GM12878 (cell line): ENCODE data around the gene SRD5A1. TPM values are rescaled to one million over a fixed set of nuclear protein-coding genes. Genes with fewer than 3 reads are reported as not detected.

Experiments
- ATAC-seq: fragments of 200-7000 bp; cut with Tn5 transposase; 3 replicates; pipeline ENCODE4 v1.9.1; 2020; ENCODE audit warnings: mild to moderate bottlenecking, moderate library complexity
- BruUV-seq: library from RNA; stranded (reverse); fragments of 400-500 nt; replicated peaks from 2 replicates; lab custom pipeline; 2021; lab: Mats Ljungman, UMichigan
- CTCF ChIA-PET: fragments of 300-600 bp; sonication (Branson Sonifier 250); formaldehyde crosslinking; extraction: SDS; loops from one replicate; lab custom pipeline; 2021; ENCODE audit warnings: inconsistent platforms; lab: Yijun Ruan, JAX
- POLR2A ChIA-PET: fragments of 350-600 bp; formaldehyde crosslinking; extraction: SDS; loops from one replicate; lab custom pipeline; 2021; ENCODE audit warnings: inconsistent platforms; lab: Charles Lee
- RAD21 ChIA-PET: fragments of 300-600 bp; sonication (Branson Sonifier 250); formaldehyde crosslinking; loops from one replicate; lab custom pipeline; 2023; ENCODE audit warnings: antibody characterized with exemption; ENCODE audit not compliant: unreplicated experiment; lab: Charles Lee
- SMC1A ChIA-PET: fragments of 300-600 bp; sonication (Branson Sonifier 250); formaldehyde crosslinking; loops from one replicate; lab custom pipeline; 2023; ENCODE audit not compliant: unreplicated experiment, uncharacterized antibody; lab: Charles Lee
- DNase-seq: peaks from one replicate; pipeline ENCODE4 v3.0.0-alpha.2; 2011; ENCODE audit warnings: low read depth, low spot score
- FAIRE-seq: peaks from 3 replicates; lab custom pipeline; 2011; peaks lifted over from hg19 to GRCh38; lab: Jason Lieb, UNC
- H2AFZ ChIP-seq: 2 replicates; pipeline ENCODE4 v1.6.0; 2011; ENCODE audit warnings: low read depth, low read length, control low read depth; ENCODE audit not compliant: control insufficient read depth
- H3K27ac ChIP-seq: 2 replicates; pipeline ENCODE4 v1.5.1; 2011; ENCODE audit warnings: control low read depth; ENCODE audit not compliant: control insufficient read depth, insufficient read depth
- H3K27me3 ChIP-seq, 2 experiments: replicated peaks in 1 of 2; 2 replicates each; pipeline versions ENCODE4 v1.6.0 to v1.6.1; 2011; ENCODE audit warnings: low read length in 1 of 2; ENCODE audit not compliant: control insufficient read depth in 2 of 2, insufficient read depth in 2 of 2
- H3K36me3 ChIP-seq, 2 experiments: 2 replicates each; pipeline ENCODE4 v1.5.1; 2011; ENCODE audit warnings: low read length in 1 of 2; ENCODE audit not compliant: control insufficient read depth in 2 of 2, insufficient read depth in 2 of 2
- H3K4me1 ChIP-seq: 2 replicates; pipeline ENCODE4 v1.6.1; 2011; ENCODE audit warnings: mild to moderate bottlenecking, low read length, moderate library complexity, mixed read lengths; ENCODE audit not compliant: control insufficient read depth, insufficient read depth
- H3K4me2 ChIP-seq: 2 replicates; pipeline ENCODE4 v1.6.0; 2011; ENCODE audit warnings: control low read depth; ENCODE audit not compliant: control insufficient read depth, insufficient read depth
- H3K4me3 ChIP-seq: fragments of 200-600 bp; sonication (generic); 2 replicates; pipeline ENCODE4 v1.5.1; 2016
- H3K79me2 ChIP-seq: 2 replicates; pipeline ENCODE4 v1.6.0; 2011; ENCODE audit warnings: low read length; ENCODE audit not compliant: control insufficient read depth, insufficient read depth
- H3K9ac ChIP-seq: 2 replicates; pipeline ENCODE4 v1.8.0; 2011; ENCODE audit warnings: low read length, control low read depth, mixed read lengths; ENCODE audit not compliant: control insufficient read depth, insufficient read depth
- H3K9me3 ChIP-seq: replicated peaks from 3 replicates; pipeline ENCODE4 v1.5.1; 2011; ENCODE audit warnings: mild to moderate bottlenecking, low read length; ENCODE audit not compliant: control insufficient read depth, insufficient read depth
- H4K20me1 ChIP-seq: 2 replicates; pipeline ENCODE4 v1.6.0; 2011; ENCODE audit not compliant: control insufficient read depth, insufficient read depth
- E2F4 ChIP-seq: IDR thresholded peaks from 2 replicates; pipeline ENCODE4 v1.6.1; 2012; ENCODE audit warnings: low read depth, low read length, improper control_type of control experiment
- EGR1 ChIP-seq, 2 experiments: IDR thresholded peaks; 1 replicate in 1 of 2; 2 replicates in 1 of 2; pipeline ENCODE4 v1.6.1; 2011 to 2012; ENCODE audit warnings: low read depth in 2 of 2, low read length in 2 of 2, borderline replicate concordance in 1 of 2, mild to moderate bottlenecking in 1 of 2, moderate library complexity in 1 of 2
- ELK1 ChIP-seq: IDR thresholded peaks from 2 replicates; pipeline ENCODE4 v1.6.1; 2012; ENCODE audit warnings: low read depth, low read length, improper control_type of control experiment
- HCFC1 ChIP-seq: fragments of 150-350 bp; IDR thresholded peaks from 2 replicates; pipeline ENCODE4 v1.6.1; 2014; ENCODE audit warnings: low read length
- HDAC2 ChIP-seq: fragments of 200-600 bp; sonication (generic); IDR thresholded peaks from 2 replicates; pipeline ENCODE4 v1.6.1; 2017
- HDGF ChIP-seq: fragments of 450-650 bp; IDR thresholded peaks from 2 replicates; pipeline ENCODE4 v1.6.1; 2016; ENCODE audit warnings: antibody characterized with exemption
- IRF3 ChIP-seq: fragments of 450-650 bp; IDR thresholded peaks from 2 replicates; pipeline ENCODE4 v1.6.1; 2014; ENCODE audit warnings: mild to moderate bottlenecking
- MTA2 ChIP-seq: fragments of 450-650 bp; IDR thresholded peaks from 2 replicates; pipeline ENCODE4 v1.6.1; 2016; ENCODE audit warnings: low read depth, mild to moderate bottlenecking, moderate library complexity
- MYC ChIP-seq: IDR thresholded peaks from 2 replicates; pipeline ENCODE4 v1.6.1; 2011; ENCODE audit warnings: mild to moderate bottlenecking, low read length, moderate library complexity, inconsistent platforms; ENCODE audit not compliant: insufficient read depth, insufficient replicate concordance, insufficient read length, severe bottlenecking
- PKNOX1 ChIP-seq: fragments of 450-650 bp; IDR thresholded peaks from 2 replicates; pipeline ENCODE4 v1.6.1; 2016; ENCODE audit warnings: mild to moderate bottlenecking
- SMAD1 ChIP-seq: fragments of 450-650 bp; IDR thresholded peaks from 2 replicates; pipeline ENCODE4 v1.6.1; 2018; ENCODE audit warnings: mild to moderate bottlenecking, low read depth; ENCODE audit not compliant: partially characterized antibody
- SREBF1 ChIP-seq: IDR thresholded peaks from 2 replicates; pipeline ENCODE4 v1.6.1; 2012; ENCODE audit warnings: mild to moderate bottlenecking, low read length
- SRF ChIP-seq, 2 experiments: IDR thresholded peaks; 2 replicates each; pipeline ENCODE4 v1.6.1; 2011; ENCODE audit warnings: low read depth in 2 of 2, low read length in 2 of 2, mild to moderate bottlenecking in 1 of 2, moderate library complexity in 1 of 2
- ZNF217 ChIP-seq: fragments of 450-650 bp; IDR thresholded peaks from 2 replicates; pipeline ENCODE4 v1.6.1; 2017; ENCODE audit warnings: antibody characterized with exemption, mild to moderate bottlenecking
- ZNF687 ChIP-seq: fragments of 450-650 bp; IDR thresholded peaks from 2 replicates; pipeline ENCODE4 v1.6.1; 2017; ENCODE audit warnings: mild to moderate bottlenecking, moderate library complexity
- ZZZ3 ChIP-seq: IDR thresholded peaks from 2 replicates; pipeline ENCODE4 v1.6.1; 2011; ENCODE audit warnings: low read depth; ENCODE audit not compliant: control insufficient read depth, insufficient read length
- WGBS: methylation state at CpG from one replicate; pipeline ENCODE4 v1.1.6; 2016; ENCODE audit warnings: low lambda C conversion rate; ENCODE audit not compliant: insufficient replicate concordance, insufficient coverage; ENCODE audit errors: missing lambda C conversion rate; 5-methylcytosine and 5-hydroxymethylcytosine counted together
- in situ Hi-C: fragments of 300-500 bp; cut with MboI; formaldehyde crosslinking; loops from 9 replicates; pipeline ENCODE4 v1.14.3; 2018; ENCODE audit warnings: mixed read lengths
- intact Hi-C: fragments of 100-400 bp; cut with micrococcal nuclease; formaldehyde crosslinking; loops from one replicate; pipeline ENCODE4 v1.14.2; 2022; ENCODE audit not compliant: unreplicated experiment
- polyA plus RNA-seq, 11 experiments: library from polyadenylated mRNA; depleted of rRNA in 4 of 11; unstranded in 6 of 11; stranded (reverse) in 5 of 11; fragments of >200 nt; fragmentation: Nextera tagmentation in 4 of 11; fragmentation: Illumina TruSeq in 1 of 11; extraction: Ambion mirVana in 4 of 11; extraction: Trizol in 1 of 11; gene quantifications; 1 replicate in 1 of 11; 2 replicates in 10 of 11; pipeline versions ENCODE4 v1.2.1 to v1.2.3, GENCODE V29; 2011 to 2016; ENCODE audit warnings: inconsistent platforms in 2 of 11, missing spikeins in 2 of 11, low read depth in 1 of 11
- total RNA-seq, 4 experiments: library from RNA; depleted of rRNA in 3 of 4; stranded (reverse); fragments of >200 nt in 3 of 4; fragmentation: Illumina TruSeq in 1 of 4; extraction: Trizol in 1 of 4; gene quantifications; 2 replicates each; pipeline versions ENCODE4 v1.2.1 to v1.2.3, GENCODE V29; 2013 to 2021

The SRD5A1 gene
- total and polyA plus RNA-seq, 10 of the 15 experiments (the other 5 are each of a cell fraction or from before 2014, with no cell fraction given) = 0.76 to 20.1 (median 12.3) TPM

- ChIA-PET RAD21 (interaction anchor here (0.9 to 3.8 kb wide), 7 partner anchors 12 to 1220 kb away, joined by 3 to 32 read pairs (median 4); partner anchors contain the start of genes NSUN2 and SRD5A1), CTCF (interaction anchor here (0.6 to 3.2 kb wide), 9 partner anchors 9 to 100 kb away, joined by 3 to 17 read pairs (median 3); partner anchors contain the start of genes NSUN2 and SRD5A1), SMC1A (interaction anchor here (1.2 to 4.0 kb wide), 8 partner anchors 9 to 89 kb away, joined by 3 to 41 read pairs (median 6); no protein-coding TSS in a partner anchor), POLR2A (interaction anchor here (1.1 to 4.2 kb wide), 4 partner anchors 11 to 28 kb away, joined by 3 to 35 read pairs (median 8); no protein-coding TSS in a partner anchor)
- WGBS = 38% methylated on average over 4 of the region's 4 CpGs
- in situ Hi-C loops = no loop called here
- ATAC-seq (no peak), FAIRE-seq (no peak), DNase-seq (no peak)
- BruUV-seq = no TSS peak
- Histone ChIP-seq H4K20me1 (peaks cover 20% of the 10 kb centered on the region), H3K9ac (no peak overlapping the region; the same call in 1 of the 2 replicates), H3K4me3 (peak overlapping the region; percentile 79; the same call in 1 of the 2 replicates), H3K9me3 (no peaks in the 10 kb centered on the region), H3K27me3 (no peaks in the 10 kb centered on the region), H3K4me1 (peaks cover 32% of the 10 kb centered on the region), H3K4me2 (peak overlapping the region; percentile 94), H3K79me2 (peaks cover 87% of the 10 kb centered on the region), H3K36me3 (peaks cover 1 to 18% of the 10 kb centered on the region in 2 experiments; a peak in 2 of 4 replicates), H2AFZ (no peak overlapping the region), H3K27ac (no peak overlapping the region)
- intact Hi-C loops = loop anchor here (2.0 to 10.0 kb wide), 2 partner anchors 27 to 963 kb away; no protein-coding TSS in a partner anchor
- no peak for TF ChIP-seq ZNF687
- TF ChIP-seq SRF (IDR thresholded peaks at IDR 0.05; ENCODE audit: low read depth in 2 of 2, low read length in 2 of 2) = no peak
- no peak for TF ChIP-seq MTA2
- TF ChIP-seq HDGF = no peak
- TF ChIP-seq HDAC2 = no peak
- no peak for TF ChIP-seq IRF3
- TF ChIP-seq PKNOX1 = no peak
- TF ChIP-seq SREBF1 = no peak
- TF ChIP-seq MYC = no peak
- TF ChIP-seq SMAD1 = no peak
- TF ChIP-seq EGR1 (IDR thresholded peaks at IDR 0.05; ENCODE audit: borderline replicate concordance in 1 of 2, low read depth in 2 of 2, low read length in 2 of 2) = no peak
- no peak for TF ChIP-seq ZZZ3
- no peak for TF ChIP-seq E2F4
- no peak for TF ChIP-seq HCFC1
- TF ChIP-seq ELK1 = no peak
- no peak for TF ChIP-seq ZNF217
Observed at GRCh38 chr5:6717687-6718086, 84.4 kb downstream of the SRD5A1 start.
